GM23248 (cell line): ENCODE measurements around the gene REPIN1.

Experiments used
- EZH2 ChIP-seq: fragments of 200-600 bp; sonication (generic); IDR thresholded peaks from 2 replicates; pipeline ENCODE4 v1.6.1; 2018; ENCODE audit warnings: antibody characterized with exemption, mild to moderate bottlenecking; ENCODE audit not compliant: insufficient read depth, poor library complexity, severe bottlenecking
- EZH2phosphoT487 ChIP-seq: fragments of 200-600 bp; sonication (generic); IDR thresholded peaks from 2 replicates; pipeline ENCODE4 v1.6.1; 2018; ENCODE audit warnings: antibody characterized with exemption, moderate library complexity, mild to moderate bottlenecking, low read depth; ENCODE audit not compliant: insufficient read depth

DNA sequence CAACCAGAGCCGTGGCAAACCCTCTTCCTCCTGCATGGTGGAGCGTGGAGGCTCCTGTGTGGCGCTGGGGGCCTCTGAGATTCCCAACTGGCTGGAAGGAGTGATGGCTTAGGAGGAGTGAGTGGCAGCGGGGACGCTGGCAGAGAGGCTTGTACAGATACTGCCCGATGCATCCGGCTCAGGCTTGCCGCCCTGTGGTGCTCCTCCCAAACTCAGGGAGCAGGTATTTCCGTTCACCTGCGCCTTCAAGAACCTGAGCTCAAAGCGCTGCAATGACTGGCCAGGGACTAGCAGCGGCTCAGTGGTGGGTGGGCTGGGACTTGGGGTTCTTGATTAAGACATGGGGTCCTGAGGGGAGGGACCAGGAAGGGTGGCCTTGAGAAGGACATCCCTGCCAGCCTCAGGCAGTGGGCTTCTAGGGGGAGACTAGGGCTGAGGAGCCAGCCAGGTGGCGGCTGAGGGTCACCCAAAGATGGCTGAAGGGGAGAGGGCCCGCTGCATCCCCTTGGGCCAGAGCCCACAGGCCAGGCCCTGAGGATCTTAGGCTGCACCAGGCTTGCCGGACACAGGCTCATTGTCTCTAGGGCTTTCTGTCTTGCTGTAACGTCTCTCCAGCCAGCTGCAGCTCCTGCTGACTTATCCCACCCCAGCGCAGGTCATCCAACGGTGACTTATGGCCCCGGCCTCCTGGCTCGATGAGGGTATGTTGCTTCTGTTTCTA is 13.7 kb downstream of the REPIN1 start:
- no peak for TF ChIP-seq EZH2
- no peak for TF ChIP-seq EZH2phosphoT487
